ENCODE measurements around the gene ZNF536.

ZNF536 gene

DNA sequence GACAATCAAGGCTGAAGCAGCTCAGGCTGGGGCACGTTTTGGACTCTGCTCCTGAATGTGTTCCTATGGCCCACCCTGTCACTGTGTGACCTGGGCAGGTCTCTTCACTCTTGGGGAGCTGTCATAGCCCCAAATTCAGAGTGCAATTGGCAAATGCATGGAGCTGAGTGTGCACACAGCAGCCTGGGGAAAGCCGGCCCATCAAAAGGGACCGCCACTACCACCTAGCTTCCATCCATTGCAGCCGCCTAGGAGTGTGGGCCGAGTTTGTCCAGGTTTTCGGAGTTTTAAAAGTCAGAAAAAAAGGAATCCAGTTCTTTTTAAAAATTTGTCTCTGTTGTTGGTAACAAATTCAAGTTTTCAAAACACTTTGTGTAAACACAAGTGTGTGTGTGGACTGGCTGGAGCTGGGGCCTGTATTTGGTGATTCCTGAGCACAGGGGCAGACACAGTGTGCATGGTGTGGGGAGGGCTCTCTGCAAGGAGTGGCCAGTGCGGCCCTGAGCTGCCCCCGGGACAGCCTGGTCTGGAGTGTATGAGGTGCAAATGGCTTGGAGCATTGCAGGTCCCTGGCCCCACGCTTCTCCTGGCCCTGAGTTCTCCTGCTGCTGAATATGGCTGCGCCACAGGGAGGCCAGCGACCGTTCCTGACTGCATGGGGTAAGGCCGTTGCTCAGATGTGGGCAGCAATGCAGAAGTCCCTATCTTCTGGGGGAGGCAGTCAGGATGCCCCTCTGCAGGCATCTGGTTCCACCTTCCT lies 13.2 kb upstream of the ZNF536 start:
- Mint-ChIP-seq H3K36me3 (ENCODE audit: low read depth) (no peaks in the 10 kb centered on the region), H3K4me1 (peaks cover 19% of the 10 kb centered on the region), H3K27ac (no peak overlapping the region), H3K27me3 (ENCODE audit: low read depth, poor library complexity) (peaks cover 25% of the 10 kb centered on the region), H3K9me3 (no peaks in the 10 kb centered on the region), H3K4me3 (no peak overlapping the region)
- TF ChIP-seq, protein P1, sequence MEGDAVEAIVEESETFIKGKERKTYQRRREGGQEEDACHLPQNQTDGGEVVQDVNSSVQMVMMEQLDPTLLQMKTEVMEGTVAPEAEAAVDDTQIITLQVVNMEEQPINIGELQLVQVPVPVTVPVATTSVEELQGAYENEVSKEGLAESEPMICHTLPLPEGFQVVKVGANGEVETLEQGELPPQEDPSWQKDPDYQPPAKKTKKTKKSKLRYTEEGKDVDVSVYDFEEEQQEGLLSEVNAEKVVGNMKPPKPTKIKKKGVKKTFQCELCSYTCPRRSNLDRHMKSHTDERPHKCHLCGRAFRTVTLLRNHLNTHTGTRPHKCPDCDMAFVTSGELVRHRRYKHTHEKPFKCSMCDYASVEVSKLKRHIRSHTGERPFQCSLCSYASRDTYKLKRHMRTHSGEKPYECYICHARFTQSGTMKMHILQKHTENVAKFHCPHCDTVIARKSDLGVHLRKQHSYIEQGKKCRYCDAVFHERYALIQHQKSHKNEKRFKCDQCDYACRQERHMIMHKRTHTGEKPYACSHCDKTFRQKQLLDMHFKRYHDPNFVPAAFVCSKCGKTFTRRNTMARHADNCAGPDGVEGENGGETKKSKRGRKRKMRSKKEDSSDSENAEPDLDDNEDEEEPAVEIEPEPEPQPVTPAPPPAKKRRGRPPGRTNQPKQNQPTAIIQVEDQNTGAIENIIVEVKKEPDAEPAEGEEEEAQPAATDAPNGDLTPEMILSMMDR (IDR thresholded peaks at IDR 0.05), result no peak
- DNase-seq, result no peak

DNA sequence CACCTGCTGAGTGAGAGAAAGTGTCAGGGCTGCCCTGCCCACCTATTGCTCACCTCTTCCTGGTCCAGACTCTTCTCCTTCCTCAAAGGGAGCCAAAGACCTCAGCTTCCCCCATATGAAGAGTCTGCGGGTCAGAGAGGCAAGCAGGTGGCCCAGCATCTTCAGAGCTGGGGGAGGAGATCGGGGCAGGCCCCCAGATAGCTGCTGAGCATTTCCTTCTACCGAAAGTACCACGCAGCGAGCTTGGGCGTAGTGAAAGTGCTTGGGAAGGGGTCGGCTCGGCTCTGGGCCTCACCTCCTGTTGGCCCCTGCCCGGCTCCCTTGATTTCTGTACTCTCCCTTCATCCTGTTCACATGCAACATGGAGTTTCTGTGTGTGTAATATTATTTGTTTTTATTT lies 12.2 kb upstream of the ZNF536 start:
- H3K36me3 Mint-ChIP-seq (ENCODE audit: low read depth), result no peaks in the 10 kb centered on the region
- H3K27me3 Mint-ChIP-seq (ENCODE audit: low read depth, poor library complexity), result peaks cover 27% of the 10 kb centered on the region
- TF ChIP-seq, protein P1 (IDR thresholded peaks at IDR 0.05), result no peak
- no peak for DNase-seq
- H3K9me3 Mint-ChIP-seq, result no peaks in the 10 kb centered on the region
- H3K4me3 Mint-ChIP-seq, result no peak overlapping the region
- peaks cover 19% of the 10 kb centered on the region for H3K4me1 Mint-ChIP-seq
- H3K27ac Mint-ChIP-seq, result no peak overlapping the region

- Mint-ChIP-seq H3K4me1 (peaks cover 19% of the 10 kb centered on the region), H3K9me3 (no peaks in the 10 kb centered on the region), H3K27me3 (ENCODE audit: low read depth, poor library complexity) (peaks cover 30% of the 10 kb centered on the region), H3K4me3 (no peak overlapping the region), H3K27ac (peak overlapping the region; percentile 90), H3K36me3 (ENCODE audit: low read depth) (no peaks in the 10 kb centered on the region)
- TF ChIP-seq, protein P1 (IDR thresholded peaks at IDR 0.05), result no peak
- DNase-seq, result no peak
Measured at GRCh38 chr19:30360376-30361106, 11.6 kb upstream of the ZNF536 start.

GRCh38 chr19:30361107-30361447 lies 11.1 kb upstream of the ZNF536 start:
- peaks cover 19% of the 10 kb centered on the region for H3K4me1 Mint-ChIP-seq
- H3K9me3 Mint-ChIP-seq, result no peaks in the 10 kb centered on the region
- no peak for DNase-seq
- H3K27me3 Mint-ChIP-seq (ENCODE audit: low read depth, poor library complexity), result peaks cover 30% of the 10 kb centered on the region
- no peak overlapping the region for H3K4me3 Mint-ChIP-seq
- TF ChIP-seq, protein P1 (IDR thresholded peaks at IDR 0.05), result no peak
- no peaks in the 10 kb centered on the region for H3K36me3 Mint-ChIP-seq (ENCODE audit: low read depth)
- H3K27ac Mint-ChIP-seq, result peak overlapping the region; percentile 39

DNA sequence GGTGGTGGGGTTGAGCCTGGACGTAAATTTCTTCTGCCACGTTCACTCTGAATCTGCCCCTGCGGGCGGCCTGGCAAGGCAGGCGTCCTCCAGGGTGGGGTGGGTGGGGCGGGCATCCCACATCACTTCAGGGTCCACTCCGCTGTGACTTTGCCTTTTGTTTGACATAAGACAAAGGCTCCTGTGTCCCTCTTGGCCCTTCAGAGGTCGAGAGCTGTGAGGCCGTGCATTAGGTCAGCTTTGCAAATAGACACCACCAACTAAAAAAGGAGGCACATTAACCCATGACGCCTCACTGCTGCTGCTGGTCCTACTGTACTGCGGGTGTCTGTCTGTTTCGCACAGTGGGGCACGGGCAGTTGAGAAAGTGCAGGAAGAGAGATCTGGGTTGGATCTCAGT lies 10.5 kb upstream of the ZNF536 start:
- no peak for DNase-seq
- no peak overlapping the region for H3K27ac Mint-ChIP-seq
- H3K36me3 Mint-ChIP-seq (ENCODE audit: low read depth), result no peaks in the 10 kb centered on the region
- H3K4me3 Mint-ChIP-seq, result no peak overlapping the region
- H3K4me1 Mint-ChIP-seq, result peaks cover 19% of the 10 kb centered on the region
- no peaks in the 10 kb centered on the region for H3K9me3 Mint-ChIP-seq
- TF ChIP-seq, protein P1 (IDR thresholded peaks at IDR 0.05), result no peak
- H3K27me3 Mint-ChIP-seq (ENCODE audit: low read depth, poor library complexity), result peaks cover 36% of the 10 kb centered on the region

Data from nephron progenitor cell (in vitro differentiated cells).